Ishikawa (cell line): ENCODE results near the gene PRPF6.

Experiments
- CEBPB ChIP-seq: IDR thresholded peaks from 2 replicates; pipeline ENCODE4 v1.6.1; 2012
- CREB1 ChIP-seq: IDR thresholded peaks from 2 replicates; pipeline ENCODE4 v1.6.1; 2012; ENCODE audit warnings: low read depth
- EGR1 ChIP-seq: IDR thresholded peaks from 2 replicates; pipeline ENCODE4 v1.6.1; 2012
- EP300 ChIP-seq: IDR thresholded peaks from 2 replicates; pipeline ENCODE4 v1.6.1; 2012; ENCODE audit warnings: borderline replicate concordance
- FOXM1 ChIP-seq: IDR thresholded peaks from 2 replicates; pipeline ENCODE4 v1.6.1; 2012; ENCODE audit warnings: low read depth, borderline replicate concordance
- NFIC ChIP-seq: IDR thresholded peaks from 2 replicates; pipeline ENCODE4 v1.6.1; 2012
- RAD21 ChIP-seq: IDR thresholded peaks from 2 replicates; pipeline ENCODE4 v1.6.1; 2012; ENCODE audit warnings: low read depth
- TAF1 ChIP-seq: IDR thresholded peaks from 2 replicates; pipeline ENCODE4 v1.6.1; 2012; ENCODE audit warnings: low read depth, mild to moderate bottlenecking
- TCF12 ChIP-seq: IDR thresholded peaks from 2 replicates; pipeline ENCODE4 v1.6.1; 2012; ENCODE audit warnings: low read depth
- TEAD4 ChIP-seq: IDR thresholded peaks from 2 replicates; pipeline ENCODE4 v1.6.1; 2012
- YY1 ChIP-seq: IDR thresholded peaks from 2 replicates; pipeline ENCODE4 v1.6.1; 2012; ENCODE audit warnings: low read depth
- ZBTB7A ChIP-seq: IDR thresholded peaks from 2 replicates; pipeline ENCODE4 v1.6.1; 2012; ENCODE audit warnings: low read depth
- TF ChIP-seq, protein P1 (sequence below): IDR thresholded peaks from 2 replicates; pipeline ENCODE4 v1.6.1; 2012; ENCODE audit warnings: low read depth, mild to moderate bottlenecking
- TF ChIP-seq, protein P2 (sequence below): IDR thresholded peaks from 2 replicates; pipeline ENCODE4 v1.6.1; 2012
- TF ChIP-seq, protein P3 (sequence below): IDR thresholded peaks from 2 replicates; pipeline ENCODE4 v1.6.1; 2012

Gene PRPF6

DNA sequence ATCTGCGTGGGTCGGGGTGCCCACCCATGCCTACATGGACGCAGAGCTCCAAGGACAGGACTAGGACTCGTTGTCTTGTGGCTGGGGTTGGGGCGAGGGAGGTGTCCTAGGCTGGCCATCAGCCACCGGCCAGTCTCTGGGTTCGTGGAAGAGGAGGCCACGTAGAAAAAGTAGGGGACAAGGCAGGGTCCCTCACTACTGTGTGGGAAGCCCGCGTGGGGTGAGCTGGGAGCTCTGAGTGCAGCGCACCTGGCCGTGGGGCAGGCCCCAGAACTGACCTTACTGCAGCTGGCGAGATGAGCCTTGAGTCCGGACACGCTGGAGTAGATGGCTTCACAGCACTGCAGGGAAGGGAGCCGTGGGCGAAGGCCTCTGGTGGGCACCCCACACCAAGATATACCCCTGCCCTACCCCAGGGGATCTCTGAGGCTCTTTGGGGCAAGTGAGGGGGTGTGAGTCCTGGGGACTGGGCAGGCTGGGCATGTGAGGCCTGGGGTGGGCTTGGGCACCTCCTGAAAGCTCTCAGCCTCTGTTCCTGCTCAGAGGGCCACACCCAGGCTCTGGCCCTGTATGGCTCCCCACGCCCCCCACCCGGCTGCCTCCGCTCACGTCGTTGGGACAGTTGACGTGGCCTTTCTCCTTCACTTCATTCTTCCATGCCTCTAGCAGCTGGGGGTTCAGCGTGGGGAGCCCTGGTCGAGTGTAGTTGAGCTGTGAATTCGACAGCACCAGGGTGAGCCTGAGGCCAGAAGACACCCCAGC is 19.1 kb upstream of the PRPF6 start:
- no peak for TF ChIP-seq CEBPB
- no peak for TF ChIP-seq RAD21
- TF ChIP-seq, protein P1, sequence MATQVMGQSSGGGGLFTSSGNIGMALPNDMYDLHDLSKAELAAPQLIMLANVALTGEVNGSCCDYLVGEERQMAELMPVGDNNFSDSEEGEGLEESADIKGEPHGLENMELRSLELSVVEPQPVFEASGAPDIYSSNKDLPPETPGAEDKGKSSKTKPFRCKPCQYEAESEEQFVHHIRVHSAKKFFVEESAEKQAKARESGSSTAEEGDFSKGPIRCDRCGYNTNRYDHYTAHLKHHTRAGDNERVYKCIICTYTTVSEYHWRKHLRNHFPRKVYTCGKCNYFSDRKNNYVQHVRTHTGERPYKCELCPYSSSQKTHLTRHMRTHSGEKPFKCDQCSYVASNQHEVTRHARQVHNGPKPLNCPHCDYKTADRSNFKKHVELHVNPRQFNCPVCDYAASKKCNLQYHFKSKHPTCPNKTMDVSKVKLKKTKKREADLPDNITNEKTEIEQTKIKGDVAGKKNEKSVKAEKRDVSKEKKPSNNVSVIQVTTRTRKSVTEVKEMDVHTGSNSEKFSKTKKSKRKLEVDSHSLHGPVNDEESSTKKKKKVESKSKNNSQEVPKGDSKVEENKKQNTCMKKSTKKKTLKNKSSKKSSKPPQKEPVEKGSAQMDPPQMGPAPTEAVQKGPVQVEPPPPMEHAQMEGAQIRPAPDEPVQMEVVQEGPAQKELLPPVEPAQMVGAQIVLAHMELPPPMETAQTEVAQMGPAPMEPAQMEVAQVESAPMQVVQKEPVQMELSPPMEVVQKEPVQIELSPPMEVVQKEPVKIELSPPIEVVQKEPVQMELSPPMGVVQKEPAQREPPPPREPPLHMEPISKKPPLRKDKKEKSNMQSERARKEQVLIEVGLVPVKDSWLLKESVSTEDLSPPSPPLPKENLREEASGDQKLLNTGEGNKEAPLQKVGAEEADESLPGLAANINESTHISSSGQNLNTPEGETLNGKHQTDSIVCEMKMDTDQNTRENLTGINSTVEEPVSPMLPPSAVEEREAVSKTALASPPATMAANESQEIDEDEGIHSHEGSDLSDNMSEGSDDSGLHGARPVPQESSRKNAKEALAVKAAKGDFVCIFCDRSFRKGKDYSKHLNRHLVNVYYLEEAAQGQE, result no peak
- TF ChIP-seq, protein P2, sequence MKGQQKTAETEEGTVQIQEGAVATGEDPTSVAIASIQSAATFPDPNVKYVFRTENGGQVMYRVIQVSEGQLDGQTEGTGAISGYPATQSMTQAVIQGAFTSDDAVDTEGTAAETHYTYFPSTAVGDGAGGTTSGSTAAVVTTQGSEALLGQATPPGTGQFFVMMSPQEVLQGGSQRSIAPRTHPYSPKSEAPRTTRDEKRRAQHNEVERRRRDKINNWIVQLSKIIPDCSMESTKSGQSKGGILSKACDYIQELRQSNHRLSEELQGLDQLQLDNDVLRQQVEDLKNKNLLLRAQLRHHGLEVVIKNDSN, result no peak
- TF ChIP-seq TCF12, result no peak
- TF ChIP-seq CREB1, result no peak
- TF ChIP-seq FOXM1, result no peak
- TF ChIP-seq TAF1, result no peak
- TF ChIP-seq TEAD4, result no peak
- TF ChIP-seq, protein P3, sequence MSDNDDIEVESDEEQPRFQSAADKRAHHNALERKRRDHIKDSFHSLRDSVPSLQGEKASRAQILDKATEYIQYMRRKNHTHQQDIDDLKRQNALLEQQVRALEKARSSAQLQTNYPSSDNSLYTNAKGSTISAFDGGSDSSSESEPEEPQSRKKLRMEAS, result no peak
- no peak for TF ChIP-seq NFIC
- TF ChIP-seq ZBTB7A, result no peak
- no peak for TF ChIP-seq EP300
- no peak for TF ChIP-seq EGR1
- no peak for TF ChIP-seq YY1

DNA sequence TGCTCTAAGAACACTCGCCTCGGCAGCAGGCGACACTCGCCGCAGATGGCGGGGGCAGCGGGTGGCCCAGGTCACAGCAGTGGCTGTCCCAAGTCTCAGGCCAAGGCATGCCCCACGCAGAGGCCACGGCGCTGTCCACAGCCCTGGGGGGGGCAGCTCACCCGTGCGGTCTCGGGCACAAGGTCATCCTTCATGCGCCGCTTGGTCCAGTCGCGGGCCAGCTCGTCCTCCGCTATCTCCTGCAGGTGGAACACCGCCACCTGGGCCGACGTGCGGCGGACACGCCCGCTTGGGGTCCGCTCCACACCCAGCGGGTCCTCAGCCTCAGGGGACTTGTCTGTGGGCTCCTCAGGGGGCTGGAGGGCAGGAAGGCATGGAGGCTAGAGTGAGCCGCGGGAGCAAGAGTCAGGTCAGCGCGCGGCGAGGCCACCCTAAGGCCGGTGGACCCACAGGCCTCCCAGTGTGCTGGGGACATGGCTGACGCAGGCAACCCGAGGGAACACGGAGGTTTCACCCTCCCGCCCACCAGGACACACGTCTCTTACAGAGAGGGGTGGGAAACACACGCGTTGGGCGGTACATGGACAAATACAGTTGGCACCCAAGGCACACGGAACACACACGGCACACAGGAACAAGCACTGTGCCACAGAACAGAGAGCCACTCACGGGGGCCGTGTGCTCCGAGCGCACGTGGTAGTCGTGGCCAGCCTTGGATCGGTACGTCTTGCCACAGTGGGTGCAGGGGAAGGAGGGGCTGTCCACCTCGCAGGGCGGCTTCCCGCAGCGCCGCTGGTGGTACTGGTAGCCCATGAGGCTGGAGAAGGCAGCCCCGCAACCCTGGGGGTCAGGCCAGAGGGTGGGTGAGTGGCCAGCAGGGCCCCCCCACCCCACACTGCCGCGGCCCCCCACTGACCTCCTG is 18.2 kb upstream of the PRPF6 start:
- TF ChIP-seq CREB1 (no peak), EP300 (no peak), TEAD4 (no peak), NFIC (no peak), TCF12 (no peak), RAD21 (no peak)
- TF ChIP-seq, protein P2, result no peak
- TF ChIP-seq, protein P3, result no peak
- TF ChIP-seq, protein P1, result no peak

DNA sequence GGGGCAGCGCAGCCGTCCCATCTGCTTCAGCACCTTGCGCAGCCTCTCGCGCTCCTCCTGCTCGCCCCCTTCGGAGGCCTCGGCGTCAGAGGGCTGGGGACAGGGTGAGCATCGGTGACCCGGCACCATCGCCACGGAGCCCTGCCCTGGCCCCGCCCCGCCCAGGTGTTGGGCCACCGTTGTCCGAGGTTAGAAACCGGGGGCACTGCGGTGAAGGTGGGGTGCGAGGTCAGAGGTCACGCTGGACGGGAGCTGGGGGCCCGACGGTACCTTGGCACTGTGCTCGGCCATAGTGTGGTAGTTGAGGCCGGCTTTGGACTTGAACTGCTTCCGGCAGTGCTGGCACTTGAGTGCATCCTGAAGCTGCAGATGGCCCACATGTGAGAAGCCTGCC is 17.6 kb upstream of the PRPF6 start:
- TF ChIP-seq NFIC, result no peak
- no peak for TF ChIP-seq TCF12
- TF ChIP-seq ZBTB7A, result no peak
- TF ChIP-seq, protein P3, result no peak
- TF ChIP-seq RAD21, result no peak
- TF ChIP-seq EGR1, result no peak
- no peak for TF ChIP-seq CEBPB
- no peak for TF ChIP-seq CREB1
- TF ChIP-seq EP300, result no peak
- TF ChIP-seq, protein P1, result no peak
- TF ChIP-seq, protein P2, result no peak
- no peak for TF ChIP-seq FOXM1
- TF ChIP-seq YY1, result no peak
- TF ChIP-seq TAF1, result no peak
- no peak for TF ChIP-seq TEAD4
